Mucosa of descending colon (tissue), 3 donors: Measurements from ENCODE around the gene ETNPPL. TPM values are rescaled to one million over a fixed set of nuclear protein-coding genes. Genes with fewer than 3 reads are reported as not detected.

Experiments used
- ATAC-seq: fragments of 200-7000 bp; cut with Tn5 transposase; one replicate; pipeline ENCODE4 v1.9.1; 2020; ENCODE audit warnings: mild to moderate bottlenecking, moderate library complexity
- DNase-seq, 3 donors: peaks; one replicate each; pipeline ENCODE4 v3.0.0-alpha.2; 2020
- H3K36me3 ChIP-seq: fragments of 200-600 bp; one replicate; pipeline ENCODE4 v1.8.0; 2021; ENCODE audit warnings: low read depth, mild to moderate bottlenecking
- H3K4me1 ChIP-seq: fragments of 200-600 bp; one replicate; pipeline ENCODE4 v1.8.0; 2021; ENCODE audit warnings: low read depth, mild to moderate bottlenecking
- H3K4me3 ChIP-seq: fragments of 200-600 bp; one replicate; pipeline ENCODE4 v1.8.0; 2021; ENCODE audit warnings: mild to moderate bottlenecking
- H3K9me3 ChIP-seq: fragments of 200-600 bp; one replicate; pipeline ENCODE4 v1.8.0; 2021; ENCODE audit warnings: mild to moderate bottlenecking
- CTCF ChIP-seq: fragments of 200-600 bp; IDR thresholded peaks from one replicate; pipeline ENCODE4 v1.8.0; 2022; ENCODE audit warnings: antibody characterized with exemption, mild to moderate bottlenecking
- intact Hi-C, 2 donors: fragments of 100-400 bp; cut with DNase I in 1 of 2; cut with micrococcal nuclease in 1 of 2; formaldehyde crosslinking; loops; one replicate each; pipeline versions ENCODE4 v1.11.0 to v1.11.1; 2022; cut with DNase I, micrococcal nuclease
- total RNA-seq, 3 donors: library from RNA; stranded (reverse); fragmentation: NEBNext Ultra II Directional in 2 of 3; extraction: Animal tissue kit (Norgen Biotek cat#: 25700) in 2 of 3; gene quantifications; one replicate each; pipeline versions ENCODE4 v1.2.1 to v1.2.4, GENCODE V29; 2021 to 2023
- donor health status: DM: no; HTN: no; CAD: no; lungs with moderate emphysema.
- donor health status: DM: no; HTN: no; CAD: no.
- donor health status: DM: no; HTN: yes; CAD: no.

Gene ETNPPL
- total RNA-seq, 3 donors from 2014 or later: not detected

- intact Hi-C loops: no loop called here
- DNase-seq (no peak), ATAC-seq (no peak)
- no peaks in the 10 kb centered on the region for H3K9me3 ChIP-seq
- H3K4me1 ChIP-seq: no peaks in the 10 kb centered on the region
- no peak overlapping the region for H3K4me3 ChIP-seq
- TF ChIP-seq CTCF: no peak
- no peaks in the 10 kb centered on the region for H3K36me3 ChIP-seq
These were observed 66.7 kb downstream of the ETNPPL start for GRCh38 chr4:108696160-108696559.

GRCh38 chr4:108695062-108695461, 67.8 kb downstream of the ETNPPL start:
- H3K4me3 ChIP-seq: no peak overlapping the region
- TF ChIP-seq CTCF: no peak

GRCh38 chr4:108694423-108694822, 68.4 kb downstream of the ETNPPL start:
- Histone ChIP-seq H3K4me1 (no peaks in the 10 kb centered on the region), H3K4me3 (no peak overlapping the region), H3K36me3 (no peaks in the 10 kb centered on the region), H3K9me3 (no peaks in the 10 kb centered on the region)
- DNase-seq: no peak
- no peak for ATAC-seq
- intact Hi-C loops: no loop called here
- no peak for TF ChIP-seq CTCF

More at GRCh38 chr4:108695062-108695461, 67.8 kb downstream of the ETNPPL start:
- Histone ChIP-seq H3K4me1 (no peaks in the 10 kb centered on the region), H3K36me3 (no peaks in the 10 kb centered on the region), H3K9me3 (no peaks in the 10 kb centered on the region)
- ATAC-seq: no peak
- DNase-seq: no peak
- intact Hi-C loops: no loop called here

GRCh38 chr4:108693819-108694218, 69.0 kb downstream of the ETNPPL start:
- intact Hi-C loops: no loop called here
- no peaks in the 10 kb centered on the region for H3K36me3 ChIP-seq
- no peak for DNase-seq
- no peaks in the 10 kb centered on the region for H3K9me3 ChIP-seq
- no peak for ATAC-seq
- no peaks in the 10 kb centered on the region for H3K4me1 ChIP-seq
- no peak overlapping the region for H3K4me3 ChIP-seq
- no peak for TF ChIP-seq CTCF

GRCh38 chr4:108693211-108693610, 69.6 kb downstream of the ETNPPL start:
- H3K9me3 ChIP-seq: no peaks in the 10 kb centered on the region
- no peak overlapping the region for H3K4me3 ChIP-seq
- DNase-seq: no peak
- H3K4me1 ChIP-seq: no peaks in the 10 kb centered on the region
- intact Hi-C loops: no loop called here
- no peak for TF ChIP-seq CTCF
- ATAC-seq: no peak
- no peaks in the 10 kb centered on the region for H3K36me3 ChIP-seq

Other genes with a start within 250 kb of the ETNPPL start
- gene RPL34, start 142.5 kb downstream of the ETNPPL start, total RNA-seq: 100 to 1,000 TPM; 835 to 932 (median 883) TPM
- gene OSTC, start 112.5 kb downstream of the ETNPPL start, total RNA-seq: 10 to 100 TPM; 48.7 to 75.0 (median 51.5) TPM